GM21825 (cell line): Measurements from ENCODE around the gene FARSB.
A peak's percentile ranks its signal among the peaks of the same experiment; 100 is the strongest.
"Not testable (repeated sequence)": the region's sequence is repeated elsewhere in the genome, so short reads cannot be mapped to it uniquely, and the experiment has no call there.

Experiments used
- ATAC-seq: cut with Tn5 transposase; IDR thresholded peaks from one replicate; pipeline ENCODE4 v1.9.1; 2021; ENCODE audit warnings: mild to moderate bottlenecking, moderate library complexity; ENCODE audit not compliant: unreplicated experiment

Gene FARSB

GRCh38 chr2:222655787-222656525 is at the start of gene FARSB:
Gene FARSB (minus strand): TSS chr2:222656092. CDS start chr2:222656073, 19 bp downstream.
- peak; percentile 90 for ATAC-seq

GRCh38 chr2:222703886-222704285 is 48.0 kb upstream of the FARSB start:
- ATAC-seq: no peak

DNA sequence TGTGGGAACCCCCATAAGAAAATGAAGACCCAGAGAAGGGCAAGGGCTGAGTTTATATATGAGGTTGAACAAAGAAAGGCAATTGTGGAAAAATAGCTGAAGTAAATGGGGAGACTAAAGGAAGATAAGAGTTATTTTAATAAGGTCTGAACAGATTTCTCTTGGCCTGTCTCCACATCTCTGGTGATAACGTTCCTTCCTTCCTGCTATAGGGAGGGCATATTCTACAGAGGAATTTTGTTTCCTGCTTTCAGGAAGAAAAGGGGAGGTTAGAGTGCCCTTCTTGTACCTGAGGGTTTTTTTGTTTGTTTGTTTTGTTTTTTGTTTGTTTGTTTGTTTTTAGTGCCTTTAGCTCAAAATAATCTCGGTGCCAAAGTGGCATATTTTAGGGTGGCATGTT is 47.2 kb upstream of the FARSB start:
- ATAC-seq: no peak

GRCh38 chr2:222701721-222702131 is 45.8 kb upstream of the FARSB start:
- ATAC-seq: no peak

- no peak for ATAC-seq
Measured at GRCh38 chr2:222701233-222701632, 45.3 kb upstream of the FARSB start.

DNA sequence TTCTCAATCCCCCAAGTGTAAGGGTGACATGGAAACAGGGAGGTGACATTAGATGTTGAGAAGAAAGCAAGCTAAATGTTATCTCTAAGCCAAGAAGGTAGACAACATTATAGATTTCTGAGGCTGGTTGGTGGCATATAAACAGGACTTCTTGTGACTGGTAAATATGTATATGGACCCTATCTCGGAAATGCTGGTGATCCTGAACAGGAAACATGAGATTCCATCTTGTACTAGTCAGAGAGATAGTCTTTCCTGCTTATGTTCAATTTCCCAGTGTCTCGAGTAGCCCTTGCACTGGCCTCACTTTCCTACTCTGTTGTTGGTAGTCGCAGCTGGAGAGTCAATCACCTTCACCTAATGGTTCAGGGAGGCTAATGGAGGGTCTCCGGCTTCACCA is 42.4 kb upstream of the FARSB start:
- no peak for ATAC-seq

DNA sequence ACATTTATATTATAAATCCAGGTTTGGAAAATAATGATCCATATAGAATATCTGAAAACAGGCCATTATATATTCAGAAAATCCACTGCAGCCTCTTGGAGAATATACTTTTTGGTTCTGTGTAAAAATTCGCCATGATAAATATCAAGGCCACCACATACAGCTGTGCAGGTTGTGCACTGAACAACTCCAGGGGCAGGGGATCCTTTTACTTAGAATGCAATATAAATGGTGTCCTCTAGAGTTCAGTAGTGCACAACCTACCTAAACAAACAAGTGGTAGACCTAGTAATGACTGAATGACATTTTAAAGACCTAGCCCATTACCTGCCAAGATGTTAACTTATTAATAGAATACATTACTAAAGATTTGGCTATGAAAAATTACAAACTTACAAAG is 37.9 kb upstream of the FARSB start:
- peak; percentile 56 for ATAC-seq

- not testable (repeated sequence) for ATAC-seq
Measured at GRCh38 chr2:222693413-222693812, 37.5 kb upstream of the FARSB start.

DNA sequence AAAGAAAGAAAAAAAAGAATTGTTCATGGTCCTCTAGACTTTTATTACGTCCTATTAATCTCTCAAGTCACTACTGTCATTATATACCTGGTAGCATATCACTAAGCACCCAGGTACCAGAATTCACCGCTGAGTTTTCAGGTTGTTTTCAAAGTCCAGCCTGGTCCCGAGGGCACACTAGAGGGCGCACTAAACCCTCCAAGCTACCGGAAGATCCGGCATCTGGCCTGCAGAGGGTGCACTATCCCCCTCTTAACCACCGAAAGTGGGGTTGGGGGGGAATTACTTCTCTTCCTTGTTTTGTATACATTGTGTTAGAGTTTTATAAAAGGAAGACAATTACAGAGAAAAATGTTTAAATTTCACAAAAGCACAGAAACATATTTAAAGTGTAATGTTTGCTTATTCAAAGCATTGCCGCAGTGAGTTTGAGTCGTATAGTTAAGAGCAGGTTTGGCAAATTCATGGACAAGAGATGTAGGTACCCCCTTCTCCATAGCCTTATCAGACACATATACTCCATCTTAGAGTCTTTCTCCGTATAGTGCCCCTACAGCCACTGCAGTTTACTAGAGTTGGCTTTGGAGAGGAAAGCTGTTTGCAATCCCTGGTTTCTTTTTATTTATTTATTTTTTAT is 34.8 kb upstream of the FARSB start:
- peak; percentile 97 for ATAC-seq

- ATAC-seq: no peak
Measured at GRCh38 chr2:222689322-222689721, 33.4 kb upstream of the FARSB start.

DNA sequence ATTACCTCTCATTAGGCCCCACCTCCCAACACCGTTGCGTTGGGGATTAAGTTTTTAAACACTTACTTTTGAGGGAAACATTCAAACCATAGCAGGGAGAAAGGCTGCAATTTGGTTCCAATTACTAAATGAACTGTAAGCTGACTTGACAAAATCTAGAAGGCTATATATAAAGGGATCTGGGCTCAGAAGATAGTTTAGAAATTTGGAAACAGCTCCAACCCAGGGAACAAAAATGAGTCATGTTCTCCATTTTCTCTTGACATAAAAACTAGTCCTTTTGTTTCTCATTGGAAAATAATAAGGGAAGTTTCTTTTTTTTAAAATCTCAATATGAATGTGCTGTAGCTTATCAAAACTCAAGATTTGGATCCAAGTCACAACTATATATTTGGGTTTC is 33.0 kb upstream of the FARSB start:
- no peak for ATAC-seq

GRCh38 chr2:222686086-222686750 is 30.3 kb upstream of the FARSB start:
- ATAC-seq: no peak

DNA sequence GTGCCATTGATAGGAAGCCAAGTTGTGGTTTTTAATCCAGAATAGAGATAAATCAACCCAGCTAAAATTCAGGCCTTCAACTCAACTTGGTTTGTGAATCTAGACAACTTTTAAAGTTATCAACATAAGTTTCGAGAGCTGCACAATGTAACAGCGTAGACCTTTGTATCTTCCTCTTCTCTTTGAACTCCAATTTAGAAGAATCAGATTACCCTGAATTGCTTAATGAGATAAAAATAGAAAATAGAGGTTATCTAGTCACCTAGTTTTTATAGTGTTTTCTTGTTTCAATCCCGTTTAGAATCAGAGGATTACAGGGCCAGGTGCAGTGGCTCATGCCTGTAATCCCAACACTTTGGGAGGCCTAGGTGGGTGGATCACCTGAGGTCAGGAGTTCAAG is 27.9 kb upstream of the FARSB start:
- no peak for ATAC-seq

- no peak for ATAC-seq
Measured at GRCh38 chr2:222677981-222678380, 22.1 kb upstream of the FARSB start.

GRCh38 chr2:222673883-222674282 is 18.0 kb upstream of the FARSB start:
- no peak for ATAC-seq

- no peak for ATAC-seq
Measured at GRCh38 chr2:222673273-222673672, 17.4 kb upstream of the FARSB start.

DNA sequence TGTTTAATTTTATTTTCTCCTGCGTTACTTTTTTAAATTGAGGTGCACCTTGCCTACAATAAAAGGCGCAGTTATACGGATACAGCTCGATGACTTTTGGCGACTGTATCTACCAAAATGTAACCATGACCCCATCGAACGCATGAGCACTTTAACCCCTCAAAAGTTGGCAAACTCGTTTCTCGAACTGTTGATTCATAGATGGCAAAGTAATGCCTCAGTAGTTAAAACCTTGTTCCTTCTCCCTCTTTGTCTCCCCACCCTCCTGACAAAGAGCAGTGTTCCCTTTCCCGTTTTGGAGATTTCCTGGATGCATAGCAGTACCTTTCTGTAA is 16.1 kb upstream of the FARSB start:
- no peak for ATAC-seq

- ATAC-seq: no peak
Measured at GRCh38 chr2:222671259-222672067, 15.6 kb upstream of the FARSB start, which contains the start of gene MOGAT1. Gene MOGAT1 (plus strand): TSS chr2:222671658. CDS start chr2:222671786, 128 bp downstream.

- ATAC-seq: no peak
Measured at GRCh38 chr2:222670191-222671038, 14.5 kb upstream of the FARSB start.

DNA sequence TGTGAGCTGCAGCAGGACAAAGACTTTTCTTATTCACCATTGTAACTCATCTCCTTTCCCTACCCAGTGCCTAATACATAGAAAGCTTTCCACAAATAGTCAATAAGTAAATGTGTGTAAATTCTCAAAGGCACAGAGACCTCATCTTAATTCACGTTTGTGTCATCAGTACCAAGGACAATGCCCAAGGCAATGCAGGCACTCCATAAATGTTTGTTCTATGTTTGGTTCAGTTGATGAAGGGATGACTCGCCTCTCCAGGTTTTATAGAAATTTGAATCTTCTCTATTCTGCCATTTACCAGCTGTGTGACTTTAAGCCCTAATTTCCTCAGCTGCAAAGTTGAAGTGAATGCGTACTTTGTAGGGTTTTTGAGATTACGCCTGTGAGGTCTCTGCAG is 13.5 kb upstream of the FARSB start:
- no peak for ATAC-seq
